K562 (cell line): ENCODE data around the gene ZNF669. TPM values are rescaled to one million over a fixed set of nuclear protein-coding genes. Genes with fewer than 3 reads are reported as not detected.
A peak's percentile ranks its signal among the peaks of the same experiment; 100 is the strongest.

Experiments
- ATAC-seq: fragments of 200-7000 bp; cut with Tn5 transposase; 3 replicates; pipeline ENCODE4 v1.9.1; 2020; ENCODE audit warnings: moderate library complexity
- Bru-seq: library from RNA; stranded (reverse); fragments of 400-500 nt; gene quantifications from one replicate; lab custom pipeline; 2021; lab: Mats Ljungman, UMichigan
- BruChase-seq, 2 experiments: library from RNA; stranded (reverse); fragments of 400-500 nt; gene quantifications; one replicate each; lab custom pipeline; 2021; lab: Mats Ljungman, UMichigan
- BruUV-seq: library from RNA; stranded (reverse); fragments of 400-500 nt; replicated peaks from 2 replicates; lab custom pipeline; 2021; lab: Mats Ljungman, UMichigan
- CTCF ChIA-PET: fragments of 300-600 bp; formaldehyde crosslinking; extraction: SDS; loops from one replicate; lab custom pipeline; 2021; ENCODE audit warnings: low intra/inter-chr PET ratio; lab: Yijun Ruan, JAX
- POLR2A ChIA-PET: fragments of 300-600, 350-650 bp; sonication (Branson Sonifier 250); formaldehyde crosslinking; extraction: SDS; loops from one replicate; lab custom pipeline; 2021; ENCODE audit warnings: antibody characterized with exemption, inconsistent platforms; lab: Yijun Ruan, JAX
- DNase-seq, 4 experiments: peaks; one replicate each; pipeline versions ENCODE4 v3.0.0 to v3.0.0-alpha.2; 2011 to 2018; ENCODE audit warnings: low spot score in 3 of 4, mixed read lengths in 3 of 4; ENCODE audit errors: extremely low read depth in 1 of 4
- FAIRE-seq: peaks from 2 replicates; lab custom pipeline; 2011; peaks lifted over from hg19 to GRCh38; lab: Jason Lieb, UNC
- H2AFZ ChIP-seq: 2 replicates; pipeline ENCODE4 v1.6.0; 2011; ENCODE audit warnings: low read depth, low read length, control low read depth, inconsistent platforms
- H3K27ac ChIP-seq: fragments of 200-600 bp; 3 replicates; pipeline ENCODE4 v1.8.0; 2011; ENCODE audit warnings: low read depth, mild to moderate bottlenecking, control low read depth, inconsistent platforms, low read length, moderate library complexity, mixed read lengths; ENCODE audit errors: extremely low read depth
- H3K27me3 ChIP-seq, 2 experiments: fragments of 300-600 bp in 1 of 2; 2 replicates in 1 of 2; 3 replicates in 1 of 2; pipeline versions ENCODE4 v1.6.0 to v1.8.0; 2011; ENCODE audit warnings: inconsistent platforms in 2 of 2, low read length in 2 of 2, mild to moderate bottlenecking in 1 of 2, mixed read lengths in 1 of 2, moderate library complexity in 1 of 2; ENCODE audit not compliant: control insufficient read depth in 2 of 2, insufficient read depth in 2 of 2
- H3K36me3 ChIP-seq: fragments of 300-600 bp; 3 replicates; pipeline ENCODE4 v1.8.0; 2011; ENCODE audit warnings: mild to moderate bottlenecking, low read length, inconsistent platforms; ENCODE audit not compliant: control insufficient read depth, insufficient read depth
- H3K4me1 ChIP-seq, 2 experiments: fragments of 200-600 bp in 1 of 2; replicated peaks in 1 of 2; 2 replicates in 1 of 2; 3 replicates in 1 of 2; pipeline versions ENCODE4 v1.5.1 to v1.8.0; 2011; ENCODE audit warnings: inconsistent platforms in 2 of 2, low read length in 2 of 2, mild to moderate bottlenecking in 1 of 2, mixed read lengths in 1 of 2, moderate library complexity in 1 of 2; ENCODE audit not compliant: control insufficient read depth in 2 of 2, insufficient read depth in 2 of 2
- H3K4me2 ChIP-seq: 2 replicates; pipeline ENCODE4 v1.6.1; 2011; ENCODE audit warnings: low read length, control low read depth, inconsistent platforms, mixed read lengths; ENCODE audit not compliant: insufficient read depth
- H3K4me3 ChIP-seq: fragments of 200-600 bp; sonication (generic), shearing (Covaris generic); 2 replicates; pipeline ENCODE4 v1.5.1; 2016; ENCODE audit warnings: control low read depth, inconsistent platforms
- H3K79me2 ChIP-seq: fragments of 200-600 bp; 3 replicates; pipeline ENCODE4 v1.8.0; 2011; ENCODE audit warnings: low read length, inconsistent platforms; ENCODE audit not compliant: control insufficient read depth, insufficient read depth
- H3K9ac ChIP-seq, 2 experiments: 2 replicates each; pipeline versions ENCODE4 v1.6.0 to v1.6.1; 2011; ENCODE audit warnings: low read depth in 2 of 2, low read length in 2 of 2, control low read depth in 1 of 2, inconsistent platforms in 1 of 2, mild to moderate bottlenecking in 1 of 2, mixed read lengths in 1 of 2; ENCODE audit not compliant: insufficient read depth in 1 of 2
- H3K9me1 ChIP-seq: one replicate; pipeline ENCODE4 v1.6.0; 2011; ENCODE audit warnings: inconsistent platforms, mild to moderate bottlenecking, low read length, moderate library complexity; ENCODE audit not compliant: control insufficient read depth, insufficient read depth
- H3K9me3 ChIP-seq: replicated peaks from 2 replicates; pipeline ENCODE4 v1.5.1; 2011; ENCODE audit warnings: low read depth, low read length, inconsistent platforms; ENCODE audit not compliant: control insufficient read depth, insufficient read depth
- H4K20me1 ChIP-seq: replicated peaks from 2 replicates; pipeline ENCODE4 v1.6.1; 2011; ENCODE audit warnings: low read length, inconsistent platforms, mixed read lengths; ENCODE audit not compliant: control insufficient read depth, insufficient read depth
- NCOA6 ChIP-seq: fragments of 450-650 bp; IDR thresholded peaks from 2 replicates; pipeline ENCODE4 v1.6.1; 2017; ENCODE audit warnings: mild to moderate bottlenecking
- SUPT5H ChIP-seq: fragments of 450-650 bp; IDR thresholded peaks from 2 replicates; pipeline ENCODE4 v1.6.1; 2016
- ZNF124 ChIP-seq: sonication (generic); formaldehyde crosslinking; IDR thresholded peaks from 2 replicates; pipeline ENCODE4 v1.8.1; 2022; ENCODE audit warnings: missing genetic modification reagents
- ZNF197 ChIP-seq: fragments of 200-800 bp; sonication (Bioruptor generic); IDR thresholded peaks from 2 replicates; pipeline ENCODE4 v1.6.1; 2016; ENCODE audit warnings: low read depth, missing genetic modification characterization, missing compliant biosample characterization
- ZNF586 ChIP-seq: fragments of 450-650 bp; formaldehyde crosslinking; conservative IDR thresholded peaks from 2 replicates; pipeline ENCODE4 v1.4.0; 2020; ENCODE audit warnings: mild to moderate bottlenecking, moderate library complexity
- WGBS: fragments of 100-300 bp; shearing (Covaris generic); methylation state at CpG from one replicate; pipeline ENCODE4 v1.1.6; 2016; ENCODE audit warnings: low coverage, mixed read lengths; ENCODE audit not compliant: insufficient coverage; ENCODE audit errors: missing lambda C conversion rate; 5-methylcytosine and 5-hydroxymethylcytosine counted together
- in situ Hi-C: fragments of 300-500 bp; cut with MboI; formaldehyde crosslinking; loops from 4 replicates; pipeline ENCODE4 v1.15.0; 2018; ENCODE audit warnings: inconsistent platforms, mixed read lengths
- intact Hi-C: fragments of 100-400 bp; cut with micrococcal nuclease; formaldehyde crosslinking; loops from 2 replicates; pipeline ENCODE4 v1.14.2; 2022
- long read RNA-seq, 3 experiments: library from polyadenylated mRNA in 2 of 3; library from RNA in 1 of 3; unstranded in 2 of 3; stranded (forward) in 1 of 3; transcript quantifications; one replicate each; pipeline ENCODE4 v2.0.0, GENCODE V29; 2019 to 2022
- polyA minus RNA-seq, 3 experiments: library from RNA; depleted of rRNA, polyadenylated mRNA; stranded (reverse); fragments of >200 nt; gene quantifications; 2 replicates each; pipeline ENCODE4 v1.2.3, GENCODE V29; 2011
- polyA plus RNA-seq, 8 experiments: library from polyadenylated mRNA; depleted of rRNA in 4 of 8; stranded (reverse) in 5 of 8; unstranded in 3 of 8; fragments of >200 nt; fragmentation: Nextera tagmentation in 2 of 8; fragmentation: Illumina TruSeq in 1 of 8; extraction: Ambion mirVana in 2 of 8; extraction: Trizol in 1 of 8; gene quantifications; 2 replicates each; pipeline versions ENCODE4 v1.2.1 to v1.2.3, GENCODE V29; 2011 to 2014; ENCODE audit warnings: inconsistent platforms in 1 of 8, missing spikeins in 1 of 8
- total RNA-seq, 7 experiments: library from RNA; depleted of rRNA in 6 of 7; stranded (reverse); fragments of >200 nt in 6 of 7; fragmentation: Illumina TruSeq in 2 of 7; extraction: Trizol in 2 of 7; gene quantifications; 2 replicates each; pipeline versions ENCODE4 v1.2.1 to v1.2.3, GENCODE V29; 2011 to 2021; ENCODE audit warnings: low replicate concordance in 1 of 7
- TF ChIP-seq, protein P1 (sequence below), 2 experiments: fragments of 450-650 bp in 1 of 2; IDR thresholded peaks; 2 replicates each; pipeline ENCODE4 v1.6.1; 2011 to 2017; ENCODE audit warnings: low read depth in 2 of 2, antibody characterized with exemption in 1 of 2, borderline replicate concordance in 1 of 2, low read length in 1 of 2, mild to moderate bottlenecking in 1 of 2, mixed read lengths in 1 of 2; ENCODE audit not compliant: control insufficient read depth in 1 of 2
- TF ChIP-seq, protein P2 (sequence below): fragments of 250-450 bp; sonication (Bioruptor Pico); IDR thresholded peaks from 2 replicates; pipeline ENCODE4 v1.5.0; 2021; ENCODE audit warnings: mild to moderate bottlenecking, borderline replicate concordance
- TF ChIP-seq, protein P3 (sequence below), 2 experiments: fragments of 250-450 bp in 1 of 2; fragments of 450-650 bp in 1 of 2; sonication (Bioruptor Pico) in 1 of 2; IDR thresholded peaks; 2 replicates each; pipeline versions ENCODE4 v1.6.1 to v1.8.0; 2016 to 2021; ENCODE audit warnings: mild to moderate bottlenecking in 2 of 2, moderate library complexity in 2 of 2, missing compliant biosample characterization in 1 of 2, missing genetic modification characterization in 1 of 2

ZNF669 gene
- 15.0 and 38.1 TPM in 2 replicates for total RNA-seq (2011; cell fraction: chromatin; rRNA removed; ENCODE audit: low replicate concordance)
- total RNA-seq (2011; cell fraction: nucleolus; rRNA removed) = 14.7 and 18.0 TPM in 2 replicates
- 13.5 and 16.2 TPM in 2 replicates for total RNA-seq (2011; cell fraction: nucleoplasm; rRNA removed)
- total RNA-seq (2014; rRNA removed) (9.8 and 10.9 TPM in 2 replicates), total RNA-seq (2014; rRNA removed; fragmentation: Illumina TruSeq; extraction: Trizol) (18.3 and 21.1 TPM in 2 replicates), total RNA-seq (2015; rRNA removed; fragmentation: Illumina TruSeq; extraction: Trizol) (14.4 and 16.1 TPM in 2 replicates), total RNA-seq (2021) (8.0 and 10.2 TPM in 2 replicates), polyA plus RNA-seq (2011; rRNA removed) (8.2 and 10.9 TPM in 2 replicates), polyA plus RNA-seq (2014; fragmentation: Illumina TruSeq; extraction: Trizol) (10.3 and 12.1 TPM in 2 replicates), polyA plus RNA-seq (2014; fragmentation: Nextera tagmentation; extraction: Ambion mirVana) (1 to 10 TPM; 5.3 to 6.3 TPM), polyA plus RNA-seq (2014; rRNA removed) (8.2 and 9.2 TPM in 2 replicates), polyA minus RNA-seq (2011; rRNA and poly(A)+ RNA removed) (15.3 and 21.4 TPM in 2 replicates), Bru-seq, nascent RNA (percentile 96 among the genes with signal in this experiment), BruChase-seq, experiment 1, labeled RNA remaining after a 2-hour chase (percentile 91 among the genes with signal in this experiment), BruChase-seq, experiment 2, labeled RNA remaining after a 6-hour chase (percentile 91 among the genes with signal in this experiment)
- polyA plus RNA-seq (2011; cell fraction: cytosol; rRNA removed) = 5.2 and 5.7 TPM in 2 replicates
- 3.2 and 3.9 TPM in 2 replicates for polyA plus RNA-seq (2011; cell fraction: nucleus; rRNA removed)
- 6.4 and 8.0 TPM in 2 replicates for polyA plus RNA-seq (2012)
- polyA minus RNA-seq (2011; cell fraction: cytosol; rRNA and poly(A)+ RNA removed) = 4.2 and 5.3 TPM in 2 replicates
- polyA minus RNA-seq (2011; cell fraction: nucleus; rRNA and poly(A)+ RNA removed) = 9.8 and 17.3 TPM in 2 replicates
- long read RNA-seq, experiment 1, transcript ZNF669-204 (4 exons, 1,718 nt) = major isoform, 11 of 14 reads
- long read RNA-seq, experiment 1, partial matches to known transcripts = 1 of 14 reads
- long read RNA-seq, experiment 1, other reads (novel, unspliced or antisense) = 0 of 14 reads
- long read RNA-seq, experiment 2, partial matches to known transcripts = 0 of 5 reads
- long read RNA-seq, experiment 2, other reads (novel, unspliced or antisense) = 0 of 5 reads
- long read RNA-seq, experiment 3, partial matches to known transcripts = 0 of 5 reads
- long read RNA-seq, experiment 3, other reads (novel, unspliced or antisense) = 0 of 5 reads

DNA sequence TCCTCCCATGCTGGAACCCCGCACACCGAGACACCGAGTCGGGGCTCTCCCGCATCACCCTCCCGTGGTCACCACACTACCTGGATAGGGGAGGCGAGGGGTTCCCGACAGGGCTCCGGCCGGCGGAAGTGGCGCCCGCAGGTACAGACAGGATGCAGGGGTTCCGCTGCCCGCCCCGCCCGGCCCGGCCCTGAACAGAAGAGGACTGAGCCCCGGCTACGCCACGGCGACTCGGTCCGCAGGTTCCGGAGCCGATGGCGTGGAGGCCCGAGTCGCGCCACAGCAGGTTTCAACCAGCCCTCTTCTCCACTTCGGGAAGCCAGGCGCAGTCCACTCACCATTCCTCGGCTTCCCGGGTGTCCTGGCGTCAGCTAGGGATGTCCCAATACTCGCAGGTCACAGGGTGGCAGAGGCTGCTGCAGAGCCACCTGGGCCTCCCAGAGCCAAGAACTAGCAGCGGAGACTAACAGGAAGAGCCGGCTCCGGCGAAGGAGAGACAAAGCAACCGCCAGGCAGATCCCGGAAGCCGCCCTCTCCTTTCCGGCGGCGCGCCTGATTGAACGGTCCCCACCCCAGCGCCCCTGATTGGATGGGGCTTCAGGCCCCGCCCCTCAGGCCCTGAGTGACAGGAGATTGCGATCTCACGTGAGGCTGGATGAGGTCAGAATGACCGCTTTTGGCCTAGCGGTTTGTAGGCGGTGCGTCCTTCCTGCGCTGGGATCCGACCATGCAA is at the start of gene ZNF669:
Gene ZNF669, minus strand, starts transcription at position 498 of the 733 bp plus-strand sequence. Its CDS starts 157 bp downstream, at position 341.
- peak within 1 kb of the TSS; percentile 88 for H3K27ac ChIP-seq
- BruUV-seq = TSS peak; percentile 40
- H3K4me3 ChIP-seq = peak within 1 kb of the TSS; percentile 70
- H3K9me1 ChIP-seq = no peaks in the 10 kb centered on the region
- ATAC-seq = peak; percentile 99
- peak within 1 kb of the TSS; percentile 91 to 96 for H3K9ac ChIP-seq
- intact Hi-C loops = loop anchor here (2.0 kb wide), 1 partner anchor 25 kb away; the partner anchor contains the start of gene ZNF670
- H2AFZ ChIP-seq = peak within 1 kb of the TSS; percentile 94
- peaks cover 9 to 11% of the 10 kb centered on the region in 2 experiments for H3K4me1 ChIP-seq
- in situ Hi-C loops = no loop called here
- no peaks in the 10 kb centered on the region for H4K20me1 ChIP-seq
- H3K79me2 ChIP-seq = peaks cover 27% of the 10 kb centered on the region
- peak; percentile 98 to 100 (median 99) for DNase-seq
- H3K9me3 ChIP-seq = peaks cover 34% of the 10 kb centered on the region
- whole genome bisulfite sequencing = under 1% methylated on average over 56 of the region's 58 CpGs
- peak within 1 kb of the TSS; percentile 91 for H3K4me2 ChIP-seq
- ChIA-PET POLR2A (interaction anchor here (0.7 kb wide), 1 partner anchor 302 kb away, joined by 3 read pairs; no protein-coding TSS in a partner anchor), CTCF (no interaction called here)
- FAIRE-seq = peak; percentile 89
- peaks cover 29% of the 10 kb centered on the region for H3K36me3 ChIP-seq
- H3K27me3 ChIP-seq = no peaks in the 10 kb centered on the region
- TF ChIP-seq NCOA6 (no peak), SUPT5H (peak; percentile 95), ZNF124 (CRISPR knock-in tag) (no peak), ZNF586 (CRISPR knock-in tag) (no peak), ZNF197 (CRISPR knock-in tag) (peak; percentile 86; the same call in 1 of the 2 replicates)
- TF ChIP-seq, protein P1, sequence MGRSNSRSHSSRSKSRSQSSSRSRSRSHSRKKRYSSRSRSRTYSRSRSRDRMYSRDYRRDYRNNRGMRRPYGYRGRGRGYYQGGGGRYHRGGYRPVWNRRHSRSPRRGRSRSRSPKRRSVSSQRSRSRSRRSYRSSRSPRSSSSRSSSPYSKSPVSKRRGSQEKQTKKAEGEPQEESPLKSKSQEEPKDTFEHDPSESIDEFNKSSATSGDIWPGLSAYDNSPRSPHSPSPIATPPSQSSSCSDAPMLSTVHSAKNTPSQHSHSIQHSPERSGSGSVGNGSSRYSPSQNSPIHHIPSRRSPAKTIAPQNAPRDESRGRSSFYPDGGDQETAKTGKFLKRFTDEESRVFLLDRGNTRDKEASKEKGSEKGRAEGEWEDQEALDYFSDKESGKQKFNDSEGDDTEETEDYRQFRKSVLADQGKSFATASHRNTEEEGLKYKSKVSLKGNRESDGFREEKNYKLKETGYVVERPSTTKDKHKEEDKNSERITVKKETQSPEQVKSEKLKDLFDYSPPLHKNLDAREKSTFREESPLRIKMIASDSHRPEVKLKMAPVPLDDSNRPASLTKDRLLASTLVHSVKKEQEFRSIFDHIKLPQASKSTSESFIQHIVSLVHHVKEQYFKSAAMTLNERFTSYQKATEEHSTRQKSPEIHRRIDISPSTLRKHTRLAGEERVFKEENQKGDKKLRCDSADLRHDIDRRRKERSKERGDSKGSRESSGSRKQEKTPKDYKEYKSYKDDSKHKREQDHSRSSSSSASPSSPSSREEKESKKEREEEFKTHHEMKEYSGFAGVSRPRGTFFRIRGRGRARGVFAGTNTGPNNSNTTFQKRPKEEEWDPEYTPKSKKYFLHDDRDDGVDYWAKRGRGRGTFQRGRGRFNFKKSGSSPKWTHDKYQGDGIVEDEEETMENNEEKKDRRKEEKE (IDR thresholded peaks at IDR 0.05; ENCODE audit: borderline replicate concordance in 1 of 2, control insufficient read depth in 1 of 2, low read depth in 2 of 2, low read length in 1 of 2) = 0 out of 4 replicates have a peak, but pooled peaks of 1 of the 2 experiments have one; percentile 77
- TF ChIP-seq, protein P2, sequence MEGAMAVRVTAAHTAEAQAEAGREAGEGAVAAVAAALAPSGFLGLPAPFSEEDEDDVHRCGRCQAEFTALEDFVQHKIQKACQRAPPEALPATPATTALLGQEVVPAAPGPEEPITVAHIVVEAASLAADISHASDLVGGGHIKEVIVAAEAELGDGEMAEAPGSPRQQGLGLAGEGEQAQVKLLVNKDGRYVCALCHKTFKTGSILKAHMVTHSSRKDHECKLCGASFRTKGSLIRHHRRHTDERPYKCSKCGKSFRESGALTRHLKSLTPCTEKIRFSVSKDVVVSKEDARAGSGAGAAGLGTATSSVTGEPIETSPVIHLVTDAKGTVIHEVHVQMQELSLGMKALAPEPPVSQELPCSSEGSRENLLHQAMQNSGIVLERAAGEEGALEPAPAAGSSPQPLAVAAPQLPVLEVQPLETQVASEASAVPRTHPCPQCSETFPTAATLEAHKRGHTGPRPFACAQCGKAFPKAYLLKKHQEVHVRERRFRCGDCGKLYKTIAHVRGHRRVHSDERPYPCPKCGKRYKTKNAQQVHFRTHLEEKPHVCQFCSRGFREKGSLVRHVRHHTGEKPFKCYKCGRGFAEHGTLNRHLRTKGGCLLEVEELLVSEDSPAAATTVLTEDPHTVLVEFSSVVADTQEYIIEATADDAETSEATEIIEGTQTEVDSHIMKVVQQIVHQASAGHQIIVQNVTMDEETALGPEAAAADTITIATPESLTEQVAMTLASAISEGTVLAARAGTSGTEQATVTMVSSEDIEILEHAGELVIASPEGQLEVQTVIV (CRISPR knock-in tag) = no peak
- TF ChIP-seq, protein P3, sequence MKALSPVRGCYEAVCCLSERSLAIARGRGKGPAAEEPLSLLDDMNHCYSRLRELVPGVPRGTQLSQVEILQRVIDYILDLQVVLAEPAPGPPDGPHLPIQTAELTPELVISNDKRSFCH (CRISPR knock-in tag; IDR thresholded peaks at IDR 0.05) = no peak
- TF ChIP-seq, protein P3 (tag; IDR thresholded peaks at IDR 0.05) = 0 out of 2 replicates have a peak, but pooled peaks have one; percentile 57
